ENCODE results near the gene CCDC167.

GRCh38 chr6:37442416-37443215, 57.1 kb downstream of the CCDC167 start:
- TF ChIP-seq CTCF (conservative IDR thresholded peaks at IDR 0.05; ENCODE audit: low read depth, low read length), result no peak
- TF ChIP-seq EZH2 (IDR thresholded peaks at IDR 0.05; ENCODE audit: borderline replicate concordance, low read depth, low read length, poor library complexity, severe bottlenecking), result no peak

Measured in A673 (cell line).